GM12891 (cell line): ENCODE results near the gene ENOX1.

Source experiments
- PAX5 ChIP-seq: IDR thresholded peaks from 2 replicates; pipeline ENCODE4 v1.6.1; 2011; ENCODE audit warnings: low read length, moderate library complexity, mild to moderate bottlenecking; ENCODE audit not compliant: insufficient read depth, severe bottlenecking
- POLR2A ChIP-seq: IDR thresholded peaks from 2 replicates; pipeline ENCODE4 v1.6.1; 2011; ENCODE audit warnings: low read depth, low read length, control low read depth
- POLR2AphosphoS5 ChIP-seq: IDR thresholded peaks from 2 replicates; pipeline ENCODE4 v1.6.1; 2011; ENCODE audit warnings: low read depth, low read length, control low read depth
- POU2F2 ChIP-seq: IDR thresholded peaks from 2 replicates; pipeline ENCODE4 v1.6.1; 2011; ENCODE audit warnings: low read depth, mild to moderate bottlenecking, control low read depth, low read length, moderate library complexity
- SPI1 ChIP-seq: IDR thresholded peaks from 2 replicates; pipeline ENCODE4 v1.6.1; 2011; ENCODE audit warnings: low read depth, low read length, control low read depth
- TAF1 ChIP-seq: IDR thresholded peaks from 2 replicates; pipeline ENCODE4 v1.6.1; 2011; ENCODE audit warnings: low read depth, low read length, control low read depth

DNA sequence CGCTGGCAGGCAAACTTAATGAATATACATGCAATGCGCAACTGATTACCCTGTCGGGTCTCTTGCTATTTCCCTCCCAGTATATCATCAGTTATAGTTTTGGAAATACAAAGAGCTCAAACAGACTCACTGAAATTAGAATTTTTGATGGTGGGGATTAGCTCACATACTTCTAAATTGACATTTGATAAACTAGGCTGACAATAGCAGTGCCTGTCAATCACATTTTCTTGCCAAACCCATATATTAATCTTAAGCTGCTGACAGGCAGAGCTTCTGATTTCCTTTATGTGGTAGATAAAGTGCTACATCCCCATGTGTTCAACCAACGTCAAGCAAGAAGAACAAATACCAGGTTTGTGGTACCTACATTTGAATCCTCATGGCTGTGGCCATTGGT, 521.7 kb downstream of the ENOX1 start:
- no peak for TF ChIP-seq TAF1
- TF ChIP-seq POLR2A: no peak
- no peak for TF ChIP-seq POLR2AphosphoS5
- no peak for TF ChIP-seq POU2F2
- no peak for TF ChIP-seq SPI1
- TF ChIP-seq PAX5: no peak
